Esophagus muscularis mucosa (tissue), 4 donors: ENCODE results near the gene ERI3. TPM values are rescaled to one million over a fixed set of nuclear protein-coding genes. Genes with fewer than 3 reads are reported as not detected.

Source experiments
- DNase-seq: peaks from one replicate; pipeline ENCODE4 v3.0.0-alpha.2; 2017; ENCODE audit errors: extremely low spot score
- H3K27ac ChIP-seq, 4 donors: fragments of 200-600 bp; sonication (generic); replicated peaks in 1 of 4; 1 replicate in 3 of 4; 2 replicates in 1 of 4; pipeline ENCODE4 v1.5.1; 2016 to 2019; ENCODE audit warnings: mild to moderate bottlenecking in 1 of 4
- H3K27me3 ChIP-seq, 4 donors: fragments of 200-600 bp; sonication (generic); one replicate each; pipeline versions ENCODE4 v1.5.1 to v1.6.0; 2016 to 2019
- H3K36me3 ChIP-seq, 4 donors: fragments of 200-600 bp; sonication (generic); one replicate each; pipeline ENCODE4 v1.5.1; 2016 to 2019
- H3K4me1 ChIP-seq, 4 donors: fragments of 200-600 bp; sonication (generic); one replicate each; pipeline ENCODE4 v1.5.1; 2016 to 2019
- H3K4me3 ChIP-seq, 4 donors: fragments of 200-600 bp; sonication (generic); 1 replicate in 2 of 4; 2 replicates in 2 of 4; pipeline ENCODE4 v1.5.1; 2016 to 2019; ENCODE audit warnings: mild to moderate bottlenecking in 4 of 4, moderate library complexity in 1 of 4
- H3K9me3 ChIP-seq, 4 donors: fragments of 200-600 bp; sonication (generic); 1 replicate in 3 of 4; 2 replicates in 1 of 4; pipeline ENCODE4 v1.5.1; 2016 to 2019
- CTCF ChIP-seq, 3 experiments: fragments of 200-600 bp in 2 of 3; fragments of 450-650 bp in 1 of 3; sonication (generic) in 2 of 3; IDR thresholded peaks; one replicate each; pipeline ENCODE4 v1.5.1; 2017 to 2019; ENCODE audit warnings: antibody characterized with exemption in 3 of 3, mild to moderate bottlenecking in 2 of 3, moderate library complexity in 1 of 3
- EP300 ChIP-seq: sonication (generic); formaldehyde crosslinking; IDR thresholded peaks from one replicate; pipeline ENCODE4 v1.6.1; 2017; ENCODE audit warnings: antibody characterized with exemption
- POLR2A ChIP-seq: fragments of 450-650 bp; IDR thresholded peaks from one replicate; pipeline ENCODE4 v1.6.1; 2017; ENCODE audit warnings: antibody characterized with exemption, moderate library complexity, mild to moderate bottlenecking, low read depth
- POLR2AphosphoS5 ChIP-seq, 2 donors: sonication (generic); formaldehyde crosslinking; IDR thresholded peaks; one replicate each; pipeline ENCODE4 v1.6.1; 2017; ENCODE audit warnings: antibody characterized with exemption in 2 of 2
- WGBS: methylation state at CpG from one replicate; pipeline ENCODE4 v1.1.5; 2018; 5-methylcytosine and 5-hydroxymethylcytosine counted together
- intact Hi-C: fragments of 100-400 bp; cut with DNase I; formaldehyde crosslinking; loops from one replicate; pipeline ENCODE4 v1.15.1; 2023
- total RNA-seq, 4 donors: library from RNA; depleted of rRNA; stranded (reverse); fragments of >200 nt; gene quantifications; one replicate each; pipeline versions ENCODE4 v1.1.0 to v1.2.1, GENCODE V29; 2016

Gene ERI3
- total RNA-seq, 4 donors from 2014 or later: 40.4 to 56.6 (median 47.0) TPM

- TF ChIP-seq POLR2AphosphoS5 (IDR thresholded peaks at IDR 0.05) (no peak), CTCF (IDR thresholded peaks at IDR 0.05) (no peak), POLR2A (no peak), EP300 (no peak)
- peaks cover 0 to 91% (median 54%) of the 10 kb centered on the region in 4 donors for H3K36me3 ChIP-seq
These were observed 66.2 kb downstream of the ERI3 start for GRCh38 chr1:44288883-44289282.

GRCh38 chr1:44284184-44284583, 70.9 kb downstream of the ERI3 start:
- H3K4me3 ChIP-seq: no peak overlapping the region
- intact Hi-C loops: no loop called here
- DNase-seq: no peak
- H3K9me3 ChIP-seq: no peaks in the 10 kb centered on the region
- no peak for TF ChIP-seq POLR2AphosphoS5 (IDR thresholded peaks at IDR 0.05)
- TF ChIP-seq EP300: no peak
- TF ChIP-seq CTCF (IDR thresholded peaks at IDR 0.05): no peak
- TF ChIP-seq POLR2A: no peak
- WGBS: 96% methylated on average over 2 of the region's 2 CpGs
- H3K36me3 ChIP-seq: peaks cover 7 to 83% (median 50%) of the 10 kb centered on the region in 4 donors
- H3K4me1 ChIP-seq: peaks cover 0 to 4% (median 0%) of the 10 kb centered on the region in 4 donors
- no peak overlapping the region for H3K27ac ChIP-seq
- no peaks in the 10 kb centered on the region for H3K27me3 ChIP-seq

More at GRCh38 chr1:44288883-44289282, 66.2 kb downstream of the ERI3 start:
- no peak overlapping the region for H3K27ac ChIP-seq
- WGBS: 95% methylated on average over 4 of the region's 4 CpGs
- H3K27me3 ChIP-seq: no peaks in the 10 kb centered on the region
- no peak for DNase-seq
- intact Hi-C loops: no loop called here
- no peak overlapping the region for H3K4me3 ChIP-seq
- H3K9me3 ChIP-seq: no peaks in the 10 kb centered on the region
- peaks cover 5 to 7% (median 6%) of the 10 kb centered on the region in 4 donors for H3K4me1 ChIP-seq

GRCh38 chr1:44283524-44284173, 71.4 kb downstream of the ERI3 start:
- intact Hi-C loops: no loop called here
- no peak for TF ChIP-seq CTCF (IDR thresholded peaks at IDR 0.05)
- TF ChIP-seq POLR2AphosphoS5 (IDR thresholded peaks at IDR 0.05): no peak
- no peak for TF ChIP-seq EP300
- TF ChIP-seq POLR2A: no peak
- no peak overlapping the region for H3K27ac ChIP-seq
- no peak for DNase-seq
- no peak overlapping the region for H3K4me3 ChIP-seq
- H3K4me1 ChIP-seq: peaks cover 0 to 4% (median 0%) of the 10 kb centered on the region in 4 donors
- H3K9me3 ChIP-seq: no peaks in the 10 kb centered on the region
- no peaks in the 10 kb centered on the region for H3K27me3 ChIP-seq
- H3K36me3 ChIP-seq: peaks cover 7 to 78% (median 48%) of the 10 kb centered on the region in 4 donors
- WGBS: 91% methylated on average over 3 of the region's 3 CpGs

- H3K4me3 ChIP-seq: no peak overlapping the region
- H3K27me3 ChIP-seq: no peaks in the 10 kb centered on the region
- TF ChIP-seq POLR2AphosphoS5 (IDR thresholded peaks at IDR 0.05) (no peak), CTCF (IDR thresholded peaks at IDR 0.05) (no peak), POLR2A (no peak), EP300 (no peak)
- H3K4me1 ChIP-seq: peaks cover 0 to 4% (median 0%) of the 10 kb centered on the region in 4 donors
- no peaks in the 10 kb centered on the region for H3K9me3 ChIP-seq
- 82% methylated on average over 6 of the region's 8 CpGs for WGBS
- no peak for DNase-seq
- H3K27ac ChIP-seq: no peak overlapping the region
- H3K36me3 ChIP-seq: peaks cover 7 to 70% (median 41%) of the 10 kb centered on the region in 4 donors
- intact Hi-C loops: no loop called here
These were observed 72.2 kb downstream of the ERI3 start for GRCh38 chr1:44282704-44283426.
